SJCRH30 (cell line): ENCODE data around the gene GRK6. TPM values are rescaled to one million over a fixed set of nuclear protein-coding genes. Genes with fewer than 3 reads are reported as not detected.
A peak's percentile ranks its signal among the peaks of the same experiment; 100 is the strongest.
"Not testable (repeated sequence)": the region's sequence is repeated elsewhere in the genome, so short reads cannot be mapped to it uniquely, and the experiment has no call there.

ENCODE experiments used
- DNase-seq, 2 experiments: peaks; one replicate each; pipeline ENCODE4 v3.0.0-alpha.2; 2015 to 2020
- H3K27ac ChIP-seq: fragments of 250-450 bp; sonication (Bioruptor Pico); 2 replicates; pipeline ENCODE4 v1.5.1; 2020; ENCODE audit warnings: mild to moderate bottlenecking, moderate library complexity
- H3K27me3 ChIP-seq: fragments of 250-450 bp; sonication (Bioruptor Pico); 2 replicates; pipeline ENCODE4 v1.5.1; 2020; ENCODE audit warnings: mild to moderate bottlenecking, moderate library complexity
- H3K36me3 ChIP-seq: fragments of 250-450 bp; sonication (Bioruptor Pico); 2 replicates; pipeline ENCODE4 v1.5.1; 2020; ENCODE audit warnings: mild to moderate bottlenecking, moderate library complexity
- H3K4me1 ChIP-seq: fragments of 250-450 bp; sonication (Bioruptor Pico); 2 replicates; pipeline ENCODE4 v1.5.1; 2020; ENCODE audit warnings: mild to moderate bottlenecking, moderate library complexity
- H3K4me3 ChIP-seq: fragments of 250-450 bp; sonication (Bioruptor Pico); 2 replicates; pipeline ENCODE4 v1.5.1; 2020; ENCODE audit warnings: mild to moderate bottlenecking, moderate library complexity
- H3K9me3 ChIP-seq: fragments of 250-450 bp; sonication (Bioruptor Pico); replicated peaks from 2 replicates; pipeline ENCODE4 v1.5.1; 2020; ENCODE audit warnings: mild to moderate bottlenecking, moderate library complexity
- total RNA-seq: library from RNA; depleted of rRNA; stranded (reverse); fragments of >200 nt; shearing (Covaris generic); gene quantifications from 2 replicates; pipeline ENCODE4 v1.2.3, GENCODE V29; 2014

GRK6 gene
- total RNA-seq, 1 experiment from 2014 or later: 48.4 TPM

DNA sequence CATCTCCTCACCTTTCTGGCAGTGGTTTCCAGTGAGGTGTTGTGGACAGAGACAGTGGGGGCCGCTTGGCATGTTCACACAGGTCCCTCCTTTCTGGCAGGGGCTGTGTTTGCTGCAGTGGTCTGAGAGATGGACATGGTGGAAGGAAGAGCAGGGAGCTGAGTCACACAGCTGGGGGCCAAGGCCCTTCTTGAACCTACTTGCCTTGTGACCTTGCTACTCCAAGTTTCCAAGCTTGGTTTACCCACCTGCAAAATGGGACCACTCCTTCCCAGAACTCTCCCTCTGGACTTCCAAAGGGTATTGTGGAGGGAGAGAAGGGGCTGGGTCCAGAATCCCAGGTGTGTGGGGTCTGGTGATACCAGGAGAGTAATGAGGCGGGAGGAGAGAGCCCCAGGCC, 21.2 kb upstream of the GRK6 start:
- Histone ChIP-seq H3K27me3 (no peaks in the 10 kb centered on the region), H3K27ac (no peak overlapping the region; the same call in 1 of the 2 replicates)
- no peak for DNase-seq

DNA sequence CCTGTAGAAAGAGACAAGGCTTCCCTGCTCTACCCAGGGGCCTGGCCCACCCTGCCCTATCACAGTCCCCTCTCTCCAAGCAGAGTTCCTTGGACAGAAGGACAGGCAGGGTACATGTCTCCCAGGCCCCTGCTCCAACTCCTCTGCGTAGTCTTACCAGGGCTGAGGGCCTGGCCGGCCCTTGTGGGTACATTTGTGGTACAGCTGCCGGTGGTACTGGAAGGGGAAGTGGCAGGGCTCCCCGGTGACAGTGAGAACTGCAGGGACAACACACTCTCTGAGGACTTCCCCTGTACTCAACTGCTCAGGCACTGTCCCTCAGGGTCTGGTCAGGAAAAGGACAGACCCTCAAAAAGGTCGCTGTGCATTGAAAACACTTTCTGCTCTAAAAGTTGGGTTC, 20.7 kb upstream of the GRK6 start:
- Histone ChIP-seq H3K36me3 (no peaks in the 10 kb centered on the region), H3K4me1 (0 out of 2 replicates have a peak, but pooled peaks cover under 1% of the 10 kb centered on the region), H3K27ac (no peak overlapping the region), H3K4me3 (no peak overlapping the region), H3K9me3 (no peaks in the 10 kb centered on the region), H3K27me3 (no peaks in the 10 kb centered on the region)
- DNase-seq: no peak

More for the DNA sequence above, 21.2 kb upstream of the GRK6 start:
- Histone ChIP-seq H3K9me3 (no peaks in the 10 kb centered on the region), H3K36me3 (no peaks in the 10 kb centered on the region), H3K4me1 (no peaks in the 10 kb centered on the region), H3K4me3 (no peak overlapping the region)

DNA sequence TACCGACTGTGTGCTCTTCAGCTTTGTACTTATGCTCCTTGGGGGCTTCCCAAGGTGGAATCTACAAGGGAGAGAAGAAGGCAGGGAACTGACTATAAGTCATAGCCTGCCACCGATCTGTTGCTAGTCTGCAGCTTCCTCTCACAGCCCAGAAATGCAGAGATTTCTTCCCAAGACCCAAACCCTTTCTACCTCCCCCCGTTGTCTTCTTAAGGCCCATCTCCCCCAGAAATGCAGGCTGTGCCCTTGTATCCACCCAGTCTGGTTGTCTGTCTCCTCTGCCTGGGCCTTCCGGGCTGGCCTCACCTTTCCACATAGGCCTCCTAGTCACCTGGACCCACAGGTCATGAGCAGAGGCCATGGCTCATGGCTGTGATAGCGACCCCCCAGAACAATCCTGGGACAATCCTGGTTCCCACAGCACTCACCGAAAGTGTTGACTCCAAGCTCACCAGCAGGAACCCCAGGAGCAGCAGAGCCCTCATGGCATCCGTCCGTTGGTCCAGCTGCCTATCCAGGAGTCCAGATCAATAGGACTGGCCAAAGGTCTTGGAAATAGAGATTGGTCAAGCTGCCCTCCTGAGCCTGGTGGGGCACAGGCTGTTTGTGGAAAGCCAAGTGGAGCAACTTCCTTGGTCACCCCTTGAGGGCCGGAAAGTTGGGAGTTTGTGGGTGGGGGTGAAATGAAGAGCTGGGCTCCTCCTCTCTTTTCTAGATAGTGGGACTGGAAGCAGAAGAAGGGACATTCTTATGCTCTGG, 17.3 kb upstream of the GRK6 start, which contains the start of gene F12:
TSS of gene F12 (minus strand) at position 522 of the 759 bp plus-strand sequence. CDS start at position 485, 37 bp downstream.
- Histone ChIP-seq H3K27ac (no peak within 1 kb of the TSS), H3K9me3 (no peaks in the 10 kb centered on the region), H3K4me3 (no peak within 1 kb of the TSS), H3K36me3 (no peaks in the 10 kb centered on the region), H3K27me3 (no peaks in the 10 kb centered on the region), H3K4me1 (peaks cover 27% of the 10 kb centered on the region)
- DNase-seq: no peak

DNA sequence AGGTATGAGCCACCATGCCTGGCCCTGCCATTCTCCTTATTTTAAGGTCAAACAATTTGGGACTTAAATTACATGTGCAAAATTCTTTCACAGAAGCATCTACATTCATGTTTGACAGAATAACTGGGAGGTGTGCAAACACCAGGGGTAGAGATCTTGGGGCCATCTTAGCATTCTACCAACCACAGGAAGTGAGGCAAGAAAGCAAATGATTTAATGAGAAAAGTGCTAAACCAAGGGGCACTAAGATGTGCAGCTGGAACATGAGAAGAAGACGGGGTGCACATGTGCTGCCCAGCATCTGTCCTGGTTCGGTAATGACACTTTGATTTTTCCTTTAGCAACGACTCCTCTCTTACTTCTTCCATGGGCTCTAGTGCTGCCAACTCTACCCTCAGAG, 15.9 kb upstream of the GRK6 start:
- Histone ChIP-seq H3K36me3 (no peaks in the 10 kb centered on the region), H3K27ac (no peak overlapping the region), H3K4me3 (no peak overlapping the region), H3K27me3 (no peaks in the 10 kb centered on the region), H3K9me3 (no peaks in the 10 kb centered on the region), H3K4me1 (peaks cover 32% of the 10 kb centered on the region)
- DNase-seq: no peak

DNA sequence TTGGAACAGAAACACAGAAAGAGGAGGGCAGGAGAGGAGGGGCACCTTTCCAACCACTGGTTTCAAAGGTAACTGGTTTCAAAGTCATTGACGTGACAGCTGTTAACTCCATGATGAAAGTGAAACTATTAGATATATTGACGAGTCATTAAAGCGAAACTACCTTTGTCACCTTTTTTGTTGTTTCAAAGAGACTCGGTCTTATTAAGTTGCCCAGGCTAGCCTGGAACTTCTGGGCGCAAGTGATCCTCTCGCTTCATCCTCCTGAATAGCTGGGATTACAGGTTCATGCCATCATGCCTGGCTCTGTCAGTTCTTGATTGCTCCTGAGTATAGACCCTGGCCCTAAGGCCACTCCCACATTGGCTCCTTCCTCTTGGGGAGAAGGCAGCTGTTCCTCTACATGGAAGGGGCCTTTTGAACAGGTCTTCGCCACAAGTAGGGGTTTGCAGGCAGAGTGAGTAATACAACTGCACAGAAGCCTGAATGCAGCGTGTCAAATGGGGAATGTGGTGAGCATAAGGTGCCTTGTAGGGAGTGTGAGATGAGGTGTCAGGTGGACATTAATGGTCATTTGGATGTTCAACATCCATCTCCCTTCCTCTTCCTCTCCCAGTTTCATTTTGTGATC, 13.8 kb upstream of the GRK6 start:
- H3K27me3 ChIP-seq: no peaks in the 10 kb centered on the region
- peaks cover 32% of the 10 kb centered on the region for H3K4me1 ChIP-seq
- no peak overlapping the region for H3K4me3 ChIP-seq
- no peaks in the 10 kb centered on the region for H3K9me3 ChIP-seq
- peak overlapping the region; percentile 79 for H3K27ac ChIP-seq
- peak; percentile 92 to 96 for DNase-seq
- no peaks in the 10 kb centered on the region for H3K36me3 ChIP-seq

DNA sequence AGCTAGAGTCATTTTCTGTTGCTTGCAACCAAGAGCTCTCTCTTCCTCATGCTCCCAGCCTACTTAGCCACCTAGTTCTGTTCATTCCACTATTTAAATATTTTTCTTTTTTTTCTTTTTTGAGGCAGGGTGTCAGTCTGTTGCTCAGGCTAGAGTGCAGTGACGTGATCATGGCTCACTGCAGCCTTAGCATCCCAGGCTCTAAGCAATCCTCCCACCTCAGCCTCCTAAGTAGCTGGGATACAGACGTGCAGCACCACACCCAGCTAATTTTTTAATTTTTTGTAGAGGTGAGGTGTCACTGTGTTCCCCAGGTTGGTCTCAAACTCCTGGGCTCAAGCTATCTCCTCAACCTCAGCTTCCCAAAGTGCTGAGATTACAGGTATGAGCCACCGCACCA, 12.0 kb upstream of the GRK6 start:
- no peak for DNase-seq
- Histone ChIP-seq H3K27ac (no peak overlapping the region), H3K9me3 (no peaks in the 10 kb centered on the region), H3K4me1 (peaks cover 32% of the 10 kb centered on the region), H3K27me3 (no peaks in the 10 kb centered on the region), H3K4me3 (no peak overlapping the region), H3K36me3 (no peaks in the 10 kb centered on the region)

GRCh38 chr5:177417081-177417480, 9.4 kb upstream of the GRK6 start:
- DNase-seq, H3K36me3 ChIP-seq, H3K9me3 ChIP-seq, H3K27ac ChIP-seq, H3K27me3 ChIP-seq, H3K4me3 ChIP-seq: not testable (repeated sequence)
- peaks cover 34% of the 10 kb centered on the region for H3K4me1 ChIP-seq

DNA sequence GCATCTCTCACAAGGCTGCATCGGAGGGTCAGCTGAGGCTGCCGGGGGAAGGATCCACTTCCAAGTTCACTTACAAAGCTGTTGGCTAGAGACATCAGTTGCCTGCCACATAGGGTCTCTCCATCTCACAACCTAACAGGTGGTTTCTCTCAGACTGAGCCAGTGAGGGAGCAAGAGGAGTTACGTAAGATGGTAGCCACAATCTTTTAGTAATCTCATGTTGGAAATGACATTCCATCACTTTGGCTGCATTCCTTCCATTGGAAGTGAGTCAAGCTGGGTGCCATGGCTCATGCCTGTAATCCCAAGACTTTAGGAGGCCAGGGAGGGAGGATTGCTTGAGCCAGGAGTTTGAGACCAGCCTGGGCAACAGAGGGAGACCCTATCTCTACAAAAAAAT, 7.4 kb upstream of the GRK6 start:
- Histone ChIP-seq H3K4me3 (no peak overlapping the region), H3K27me3 (no peaks in the 10 kb centered on the region), H3K36me3 (no peaks in the 10 kb centered on the region), H3K9me3 (no peaks in the 10 kb centered on the region), H3K27ac (no peak overlapping the region), H3K4me1 (peaks cover 16% of the 10 kb centered on the region)
- DNase-seq: peak; percentile 44 to 62

- not testable (repeated sequence) for DNase-seq, H3K36me3 ChIP-seq, H3K27me3 ChIP-seq, H3K27ac ChIP-seq, H3K4me3 ChIP-seq, H3K9me3 ChIP-seq
- peaks cover 13% of the 10 kb centered on the region for H3K4me1 ChIP-seq
These were observed 6.0 kb upstream of the GRK6 start for GRCh38 chr5:177420472-177420871.

- Histone ChIP-seq H3K27me3 (no peaks in the 10 kb centered on the region), H3K9me3 (no peaks in the 10 kb centered on the region), H3K4me3 (no peak overlapping the region), H3K36me3 (no peaks in the 10 kb centered on the region), H3K27ac (no peak overlapping the region), H3K4me1 (peaks cover 14% of the 10 kb centered on the region)
- peak; percentile 40 to 54 for DNase-seq
These were observed 5.2 kb upstream of the GRK6 start for GRCh38 chr5:177421062-177421798.

GRCh38 chr5:177423671-177424070, 2.8 kb upstream of the GRK6 start:
- H3K9me3 ChIP-seq: no peaks in the 10 kb centered on the region
- H3K27ac ChIP-seq: no peak overlapping the region
- DNase-seq: no peak
- no peaks in the 10 kb centered on the region for H3K27me3 ChIP-seq
- no peak overlapping the region for H3K4me3 ChIP-seq
- H3K36me3 ChIP-seq: no peaks in the 10 kb centered on the region
- H3K4me1 ChIP-seq: peaks cover 20% of the 10 kb centered on the region

GRCh38 chr5:177425196-177425800, 1.2 kb upstream of the GRK6 start:
- peak overlapping the region; percentile 62 for H3K4me3 ChIP-seq
- DNase-seq: no peak
- H3K36me3 ChIP-seq: no peaks in the 10 kb centered on the region
- peak overlapping the region; percentile 67 for H3K27ac ChIP-seq
- peaks cover 31% of the 10 kb centered on the region for H3K4me1 ChIP-seq
- no peaks in the 10 kb centered on the region for H3K9me3 ChIP-seq
- H3K27me3 ChIP-seq: no peaks in the 10 kb centered on the region

GRCh38 chr5:177425801-177426565, 493 bp upstream of the GRK6 start:
- Histone ChIP-seq H3K27me3 (no peaks in the 10 kb centered on the region), H3K27ac (peak overlapping the region; percentile 67), H3K4me1 (peaks cover 32% of the 10 kb centered on the region), H3K4me3 (peak overlapping the region; percentile 62), H3K9me3 (no peaks in the 10 kb centered on the region), H3K36me3 (0 out of 2 replicates have a peak, but pooled peaks cover 4% of the 10 kb centered on the region)
- DNase-seq: peak; percentile 100

DNA sequence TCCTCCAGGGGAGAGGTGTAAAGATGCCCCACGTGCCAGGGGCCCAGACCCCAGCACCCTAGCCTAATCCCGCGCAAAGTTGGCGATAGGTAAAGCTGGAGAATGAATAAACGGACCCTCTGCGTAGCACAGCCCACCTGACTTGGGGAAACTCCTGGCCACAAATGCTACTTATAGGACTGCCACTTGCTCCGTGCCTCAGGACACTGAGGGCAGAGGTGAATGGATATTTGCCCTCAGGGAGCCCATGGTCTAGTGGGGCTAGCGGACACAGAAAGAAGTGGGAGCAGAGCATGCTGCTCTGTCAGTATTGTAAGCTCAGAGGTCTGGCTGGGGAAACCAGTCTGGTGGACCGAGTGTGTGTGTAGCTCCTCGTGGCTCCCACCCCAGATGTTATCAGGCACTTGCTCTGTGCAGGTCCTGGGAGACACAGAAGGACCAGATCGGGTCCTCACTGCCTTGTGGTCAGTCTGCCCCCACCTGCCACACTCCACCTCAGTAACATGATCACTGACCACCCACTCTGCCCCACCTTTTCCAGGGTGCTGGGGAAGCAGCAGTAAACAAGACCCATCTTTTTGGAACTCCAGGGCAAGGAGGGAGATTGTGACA, 841 bp downstream of the GRK6 start:
- Histone ChIP-seq H3K36me3 (peaks cover 11% of the 10 kb centered on the region), H3K27ac (peak overlapping the region; percentile 71), H3K4me3 (peak overlapping the region; percentile 89), H3K9me3 (no peaks in the 10 kb centered on the region), H3K4me1 (peaks cover 25% of the 10 kb centered on the region), H3K27me3 (no peaks in the 10 kb centered on the region)
- DNase-seq: peak in 1 of 2 experiments; percentile 41
